Neural cell (in vitro differentiated cells): ENCODE results near the gene DNAJC27.

Experiments used
- POLR2AphosphoS5 ChIP-seq: IDR thresholded peaks from 2 replicates; pipeline ENCODE4 v1.6.1; 2012
- SMC3 ChIP-seq: fragments of 450-650 bp; conservative IDR thresholded peaks from 2 replicates; pipeline ENCODE4 v1.6.1; 2014; ENCODE audit warnings: antibody characterized with exemption, mild to moderate bottlenecking, moderate library complexity; ENCODE audit not compliant: poor library complexity
- TF ChIP-seq, protein P1 (sequence below): fragments of 450-650 bp; IDR thresholded peaks from 2 replicates; pipeline ENCODE4 v1.5.1; 2014; ENCODE audit warnings: antibody characterized with exemption, mild to moderate bottlenecking, moderate library complexity; ENCODE audit not compliant: poor library complexity, severe bottlenecking

GRCh38 chr2:24935145-24935544, 36.6 kb downstream of the DNAJC27 start:
- TF ChIP-seq, protein P1, sequence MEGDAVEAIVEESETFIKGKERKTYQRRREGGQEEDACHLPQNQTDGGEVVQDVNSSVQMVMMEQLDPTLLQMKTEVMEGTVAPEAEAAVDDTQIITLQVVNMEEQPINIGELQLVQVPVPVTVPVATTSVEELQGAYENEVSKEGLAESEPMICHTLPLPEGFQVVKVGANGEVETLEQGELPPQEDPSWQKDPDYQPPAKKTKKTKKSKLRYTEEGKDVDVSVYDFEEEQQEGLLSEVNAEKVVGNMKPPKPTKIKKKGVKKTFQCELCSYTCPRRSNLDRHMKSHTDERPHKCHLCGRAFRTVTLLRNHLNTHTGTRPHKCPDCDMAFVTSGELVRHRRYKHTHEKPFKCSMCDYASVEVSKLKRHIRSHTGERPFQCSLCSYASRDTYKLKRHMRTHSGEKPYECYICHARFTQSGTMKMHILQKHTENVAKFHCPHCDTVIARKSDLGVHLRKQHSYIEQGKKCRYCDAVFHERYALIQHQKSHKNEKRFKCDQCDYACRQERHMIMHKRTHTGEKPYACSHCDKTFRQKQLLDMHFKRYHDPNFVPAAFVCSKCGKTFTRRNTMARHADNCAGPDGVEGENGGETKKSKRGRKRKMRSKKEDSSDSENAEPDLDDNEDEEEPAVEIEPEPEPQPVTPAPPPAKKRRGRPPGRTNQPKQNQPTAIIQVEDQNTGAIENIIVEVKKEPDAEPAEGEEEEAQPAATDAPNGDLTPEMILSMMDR = no peak
- no peak for TF ChIP-seq POLR2AphosphoS5
- TF ChIP-seq SMC3 = no peak
